Hepatocyte (in vitro differentiated cells): ENCODE results near the gene TMC1. TPM values are rescaled to one million over a fixed set of nuclear protein-coding genes. Genes with fewer than 3 reads are reported as not detected.

Source experiments
- DNase-seq: peaks from one replicate; pipeline ENCODE4 v3.0.0-alpha.2; 2016; ENCODE audit warnings: low spot score
- H2AFZ ChIP-seq: fragments of 200-600 bp; sonication (generic); 2 replicates; pipeline ENCODE4 v1.6.0; 2016; ENCODE audit warnings: antibody characterized with exemption, mild to moderate bottlenecking
- H3K27ac ChIP-seq: fragments of 200-600 bp; sonication (generic); 2 replicates; pipeline ENCODE4 v1.5.1; 2016; ENCODE audit warnings: mild to moderate bottlenecking
- H3K27me3 ChIP-seq: fragments of 200-600 bp; sonication (generic); 2 replicates; pipeline ENCODE4 v1.6.1; 2016
- H3K36me3 ChIP-seq: fragments of 200-600 bp; sonication (generic); replicated peaks from 2 replicates; pipeline ENCODE4 v1.5.1; 2016; ENCODE audit warnings: low read depth; ENCODE audit not compliant: insufficient read depth
- H3K4me1 ChIP-seq: fragments of 200-600 bp; sonication (generic); 2 replicates; pipeline ENCODE4 v1.5.1; 2016; ENCODE audit warnings: mild to moderate bottlenecking, moderate library complexity; ENCODE audit not compliant: insufficient read depth
- H3K4me2 ChIP-seq: fragments of 200-600 bp; sonication (generic); 2 replicates; pipeline ENCODE4 v1.6.0; 2016
- H3K4me3 ChIP-seq: fragments of 200-600 bp; sonication (generic); 2 replicates; pipeline ENCODE4 v1.5.1; 2016; ENCODE audit warnings: mild to moderate bottlenecking
- H3K79me2 ChIP-seq: fragments of 200-600 bp; sonication (generic); 2 replicates; pipeline ENCODE4 v1.6.0; 2017; ENCODE audit warnings: mild to moderate bottlenecking
- H3K9me2 ChIP-seq: fragments of 200-600 bp; sonication (generic); replicated peaks from 2 replicates; pipeline ENCODE4 v1.6.0; 2017; ENCODE audit warnings: mild to moderate bottlenecking; ENCODE audit not compliant: insufficient read depth
- H3K9me3 ChIP-seq: fragments of 200-600 bp; sonication (generic); 2 replicates; pipeline ENCODE4 v1.5.1; 2016; ENCODE audit warnings: low read depth, mild to moderate bottlenecking
- H4K20me1 ChIP-seq: fragments of 200-600 bp; sonication (generic); 2 replicates; pipeline ENCODE4 v1.6.0; 2016; ENCODE audit warnings: mild to moderate bottlenecking; ENCODE audit not compliant: insufficient read depth, poor library complexity, severe bottlenecking
- EZH2 ChIP-seq: fragments of 200-600 bp; sonication (generic); IDR thresholded peaks from 2 replicates; pipeline ENCODE4 v1.6.1; 2016; ENCODE audit warnings: antibody characterized with exemption, mild to moderate bottlenecking, borderline replicate concordance
- EZH2phosphoT487 ChIP-seq: fragments of 200-600 bp; sonication (generic); IDR thresholded peaks from one replicate; pipeline ENCODE4 v1.6.1; 2018; ENCODE audit warnings: antibody characterized with exemption, mild to moderate bottlenecking, low read depth, moderate library complexity; ENCODE audit not compliant: unreplicated experiment, severe bottlenecking
- WGBS: methylation state at CpG from one replicate; pipeline ENCODE4 v1.1.6; 2016; ENCODE audit warnings: low lambda C conversion rate; ENCODE audit errors: missing lambda C conversion rate; 5-methylcytosine and 5-hydroxymethylcytosine counted together
- polyA plus RNA-seq: library from polyadenylated mRNA; unstranded; fragments of >200 nt; fragmentation: Nextera tagmentation; extraction: Ambion mirVana; gene quantifications from 2 replicates; pipeline ENCODE4 v1.2.1, GENCODE V29; 2016
- total RNA-seq: library from RNA; depleted of rRNA; stranded (reverse); fragments of >200 nt; gene quantifications from 2 replicates; pipeline ENCODE4 v1.2.3, GENCODE V29; 2014
- TF ChIP-seq, protein P1 (sequence below): fragments of 200-600 bp; sonication (generic); IDR thresholded peaks from 2 replicates; pipeline ENCODE4 v1.5.1; 2016; ENCODE audit warnings: antibody characterized with exemption, mild to moderate bottlenecking; ENCODE audit not compliant: poor library complexity

Gene TMC1
- total and polyA plus RNA-seq, 2 experiments from 2014 or later, result 0.20 to 0.23 TPM

DNA sequence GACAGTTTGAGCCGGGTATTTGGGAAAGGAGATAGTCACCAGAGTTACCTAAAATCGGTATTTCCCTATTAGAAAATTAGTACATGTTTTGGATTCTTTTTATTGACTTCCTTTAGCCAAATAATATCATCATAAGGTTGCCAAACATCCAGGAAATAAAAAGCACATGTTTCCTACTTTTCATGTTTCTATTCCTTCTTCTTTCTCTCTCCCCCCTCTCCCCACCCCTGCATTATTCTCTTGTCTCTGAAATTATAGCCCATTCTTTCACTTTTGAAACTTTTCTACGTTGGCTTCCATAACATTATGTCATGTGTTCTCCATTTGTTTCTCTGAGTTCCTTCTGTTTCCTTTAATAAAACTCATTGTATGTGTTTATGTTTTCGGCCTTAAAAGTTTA lies 269.6 kb downstream of the TMC1 start:
- no peak overlapping the region for H3K4me2 ChIP-seq
- 76% methylated on average over 4 of the region's 4 CpGs for WGBS

GRCh38 chr9:72791436-72791835 lies 270.0 kb downstream of the TMC1 start:
- Histone ChIP-seq H3K36me3 (no peaks in the 10 kb centered on the region), H3K4me3 (no peak overlapping the region), H3K27me3 (no peaks in the 10 kb centered on the region), H3K4me2 (no peak overlapping the region), H4K20me1 (no peaks in the 10 kb centered on the region), H3K27ac (no peak overlapping the region), H2AFZ (no peak overlapping the region), H3K9me2 (no peaks in the 10 kb centered on the region), H3K4me1 (no peaks in the 10 kb centered on the region), H3K79me2 (no peaks in the 10 kb centered on the region), H3K9me3 (no peaks in the 10 kb centered on the region)
- WGBS, result 68% methylated on average over 1 of the region's 1 CpG
- TF ChIP-seq, protein P1, sequence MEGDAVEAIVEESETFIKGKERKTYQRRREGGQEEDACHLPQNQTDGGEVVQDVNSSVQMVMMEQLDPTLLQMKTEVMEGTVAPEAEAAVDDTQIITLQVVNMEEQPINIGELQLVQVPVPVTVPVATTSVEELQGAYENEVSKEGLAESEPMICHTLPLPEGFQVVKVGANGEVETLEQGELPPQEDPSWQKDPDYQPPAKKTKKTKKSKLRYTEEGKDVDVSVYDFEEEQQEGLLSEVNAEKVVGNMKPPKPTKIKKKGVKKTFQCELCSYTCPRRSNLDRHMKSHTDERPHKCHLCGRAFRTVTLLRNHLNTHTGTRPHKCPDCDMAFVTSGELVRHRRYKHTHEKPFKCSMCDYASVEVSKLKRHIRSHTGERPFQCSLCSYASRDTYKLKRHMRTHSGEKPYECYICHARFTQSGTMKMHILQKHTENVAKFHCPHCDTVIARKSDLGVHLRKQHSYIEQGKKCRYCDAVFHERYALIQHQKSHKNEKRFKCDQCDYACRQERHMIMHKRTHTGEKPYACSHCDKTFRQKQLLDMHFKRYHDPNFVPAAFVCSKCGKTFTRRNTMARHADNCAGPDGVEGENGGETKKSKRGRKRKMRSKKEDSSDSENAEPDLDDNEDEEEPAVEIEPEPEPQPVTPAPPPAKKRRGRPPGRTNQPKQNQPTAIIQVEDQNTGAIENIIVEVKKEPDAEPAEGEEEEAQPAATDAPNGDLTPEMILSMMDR, result no peak
- no peak for TF ChIP-seq EZH2phosphoT487
- no peak for TF ChIP-seq EZH2
- no peak for DNase-seq

More for the DNA sequence above, 269.6 kb downstream of the TMC1 start:
- no peaks in the 10 kb centered on the region for H3K9me3 ChIP-seq
- no peak overlapping the region for H3K27ac ChIP-seq
- no peaks in the 10 kb centered on the region for H3K4me1 ChIP-seq
- H3K79me2 ChIP-seq, result no peaks in the 10 kb centered on the region
- H3K27me3 ChIP-seq, result no peaks in the 10 kb centered on the region
- DNase-seq, result no peak
- no peaks in the 10 kb centered on the region for H4K20me1 ChIP-seq
- no peak overlapping the region for H2AFZ ChIP-seq
- TF ChIP-seq EZH2 (no peak), EZH2phosphoT487 (no peak)
- TF ChIP-seq, protein P1, result no peak
- no peaks in the 10 kb centered on the region for H3K9me2 ChIP-seq
- H3K4me3 ChIP-seq, result no peak overlapping the region
- no peaks in the 10 kb centered on the region for H3K36me3 ChIP-seq

GRCh38 chr9:72794946-72795345 lies 273.5 kb downstream of the TMC1 start:
- no peaks in the 10 kb centered on the region for H3K36me3 ChIP-seq
- no peak for TF ChIP-seq EZH2
- no peak for TF ChIP-seq EZH2phosphoT487
- TF ChIP-seq, protein P1, result no peak
- H2AFZ ChIP-seq, result no peak overlapping the region
- 55% methylated on average over 1 of the region's 1 CpG for WGBS
- no peak overlapping the region for H3K27ac ChIP-seq
- no peak overlapping the region for H3K4me3 ChIP-seq
- no peaks in the 10 kb centered on the region for H3K9me3 ChIP-seq
- DNase-seq, result no peak
- H3K4me2 ChIP-seq, result no peak overlapping the region
- H3K9me2 ChIP-seq, result no peaks in the 10 kb centered on the region
- H3K4me1 ChIP-seq, result no peaks in the 10 kb centered on the region
- no peaks in the 10 kb centered on the region for H3K27me3 ChIP-seq
- no peaks in the 10 kb centered on the region for H3K79me2 ChIP-seq
- no peaks in the 10 kb centered on the region for H4K20me1 ChIP-seq
